Peyer's patch (tissue), 4 donors: ENCODE results near the gene SRPK2.

Source experiments
- CTCF ChIP-seq, 6 experiments: fragments of 450-650 bp in 4 of 6; fragments of 200-600 bp in 2 of 6; sonication (generic) in 1 of 6; IDR thresholded peaks; one replicate each; pipeline ENCODE4 v1.5.1; 2017 to 2019; ENCODE audit warnings: antibody characterized with exemption in 6 of 6, mild to moderate bottlenecking in 3 of 6, moderate library complexity in 1 of 6
- POLR2A ChIP-seq, 2 donors: fragments of 450-650 bp; IDR thresholded peaks; one replicate each; pipeline ENCODE4 v1.5.1; 2017; ENCODE audit warnings: antibody characterized with exemption in 2 of 2, mild to moderate bottlenecking in 2 of 2, moderate library complexity in 2 of 2

- TF ChIP-seq CTCF (IDR thresholded peaks at IDR 0.05) (no peak), POLR2A (IDR thresholded peaks at IDR 0.05) (no peak)
These were observed 269.8 kb downstream of the SRPK2 start for GRCh38 chr7:105118612-105119600.
